Gastrocnemius medialis (tissue), 4 donors: ENCODE results near the gene SH2B3. TPM values are rescaled to one million over a fixed set of nuclear protein-coding genes. Genes with fewer than 3 reads are reported as not detected.

Experiments
- ATAC-seq, 2 donors: fragments of 150-250 bp; one replicate each; pipeline ENCODE4 v1.9.1; 2016
- DNase-seq, 2 donors: peaks; one replicate each; pipeline ENCODE4 v3.0.0-alpha.2; 2019
- H3K27ac ChIP-seq, 4 donors: fragments of 200-600 bp; sonication (generic); 1 replicate in 1 of 4; 2 replicates in 3 of 4; pipeline ENCODE4 v1.5.1; 2016 to 2018; ENCODE audit warnings: mild to moderate bottlenecking in 2 of 4, moderate library complexity in 1 of 4
- H3K27me3 ChIP-seq, 3 donors: fragments of 200-600 bp; sonication (generic) in 2 of 3; 1 replicate in 1 of 3; 2 replicates in 2 of 3; pipeline versions ENCODE4 v1.5.1 to v1.6.0; 2016 to 2019; ENCODE audit warnings: mild to moderate bottlenecking in 1 of 3, moderate library complexity in 1 of 3
- H3K36me3 ChIP-seq, 2 donors: fragments of 200-600 bp; sonication (generic) in 1 of 2; one replicate each; pipeline ENCODE4 v1.5.1; 2017 to 2018
- H3K4me1 ChIP-seq, 2 donors: fragments of 200-600 bp; sonication (generic) in 1 of 2; one replicate each; pipeline ENCODE4 v1.5.1; 2016 to 2017; ENCODE audit warnings: mild to moderate bottlenecking in 2 of 2
- H3K4me3 ChIP-seq, 4 donors: fragments of 200-600 bp; sonication (generic) in 3 of 4; 1 replicate in 1 of 4; 2 replicates in 3 of 4; pipeline ENCODE4 v1.5.1; 2016 to 2019; ENCODE audit warnings: mild to moderate bottlenecking in 2 of 4
- H3K9me3 ChIP-seq, 3 donors: fragments of 200-600 bp; sonication (generic) in 2 of 3; 1 replicate in 1 of 3; 2 replicates in 2 of 3; pipeline ENCODE4 v1.5.1; 2016 to 2019
- POLR2A ChIP-seq, 2 donors: fragments of 450-650 bp; IDR thresholded peaks; one replicate each; pipeline ENCODE4 v1.6.1; 2017; ENCODE audit warnings: antibody characterized with exemption in 2 of 2, mild to moderate bottlenecking in 2 of 2, moderate library complexity in 2 of 2
- in situ Hi-C, 4 donors: fragments of 200-750 bp; cut with MboI; loops; one replicate each; pipeline versions ENCODE4 v1.15.0 to v1.8.0; 2017; ENCODE audit warnings: low sequenced_read_pairs in 4 of 4
- intact Hi-C: fragments of 100-400 bp; cut with DNase I; formaldehyde crosslinking; loops from one replicate; pipeline ENCODE4 v1.15.1; 2023; ENCODE audit warnings: low total_unique reads
- total RNA-seq, 4 donors: library from RNA; depleted of rRNA; stranded (reverse); fragments of >200 nt; gene quantifications; one replicate each; pipeline versions ENCODE4 v1.1.0 to v1.2.3, GENCODE V29; 2016
- TF ChIP-seq, protein P1 (sequence below), 5 experiments: fragments of 450-650 bp in 3 of 5; fragments of 200-600 bp in 2 of 5; sonication (generic) in 2 of 5; IDR thresholded peaks in 4 of 5; conservative IDR thresholded peaks in 1 of 5; 1 replicate in 4 of 5; 2 replicates in 1 of 5; pipeline ENCODE4 v1.5.1; 2016 to 2019; ENCODE audit warnings: antibody characterized with exemption in 5 of 5, mild to moderate bottlenecking in 3 of 5, moderate library complexity in 3 of 5

The SH2B3 gene
- total RNA-seq, 4 donors from 2014 or later, result 10.4 to 20.0 (median 15.5) TPM

DNA sequence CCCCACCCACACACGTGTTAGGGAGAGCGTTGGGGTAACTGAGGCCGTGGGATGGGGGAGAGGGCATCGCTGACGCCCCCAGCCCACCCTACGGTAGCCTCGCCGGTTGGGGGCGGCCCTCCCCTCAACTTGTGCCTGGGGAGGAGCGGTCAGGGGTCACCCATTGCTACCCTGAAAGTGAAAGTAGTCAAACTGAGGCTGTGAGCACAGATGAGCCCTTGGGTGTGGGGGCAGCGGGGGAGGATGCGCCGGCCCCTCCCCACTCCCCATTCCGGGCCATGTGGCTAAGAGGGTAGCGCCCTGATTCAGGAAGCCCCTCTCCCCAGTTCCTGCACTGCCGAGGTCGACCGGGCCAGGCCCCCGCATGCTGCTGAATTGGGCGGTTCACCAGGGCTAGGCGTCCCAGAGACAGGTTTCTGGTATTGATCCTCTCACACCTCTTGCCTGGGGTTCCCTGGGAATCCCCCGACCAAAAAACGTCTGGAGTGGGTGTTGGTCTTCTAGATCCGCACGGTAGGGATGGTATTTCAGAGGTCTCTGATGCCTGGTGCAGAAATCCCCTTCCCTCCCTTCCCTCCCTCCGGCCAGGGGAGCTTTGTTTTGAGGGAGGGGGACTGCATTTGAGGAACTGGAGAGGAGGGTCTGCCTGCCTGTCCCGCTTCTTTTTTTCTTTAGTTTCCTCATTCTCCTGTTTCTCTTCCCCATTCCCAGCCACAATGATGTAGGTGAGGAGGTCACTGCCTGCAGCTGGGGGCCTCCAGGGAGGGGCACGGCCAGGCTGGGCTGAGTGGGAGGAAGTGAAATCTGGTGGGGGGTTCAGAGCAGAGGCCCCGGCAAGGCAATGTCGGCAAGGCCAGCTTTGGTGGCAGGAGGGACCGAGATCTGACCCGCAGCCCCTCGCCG, 1.0 kb downstream of the SH2B3 start:
- in situ Hi-C loops (no loop called here), intact Hi-C loops (loop anchor here (2.0 to 5.0 kb wide), 2 partner anchors 281 to 360 kb away; partner anchors contain the start of genes ACAD10, ALDH2 and BRAP)
- H3K4me1 ChIP-seq, result peaks cover 57 to 62% of the 10 kb centered on the region in 2 donors
- H3K36me3 ChIP-seq, result no peaks in the 10 kb centered on the region
- H3K9me3 ChIP-seq, result no peaks in the 10 kb centered on the region
- ATAC-seq (no peak), DNase-seq (peak in 1 of 2 donors; percentile 49)
- TF ChIP-seq, protein P1, sequence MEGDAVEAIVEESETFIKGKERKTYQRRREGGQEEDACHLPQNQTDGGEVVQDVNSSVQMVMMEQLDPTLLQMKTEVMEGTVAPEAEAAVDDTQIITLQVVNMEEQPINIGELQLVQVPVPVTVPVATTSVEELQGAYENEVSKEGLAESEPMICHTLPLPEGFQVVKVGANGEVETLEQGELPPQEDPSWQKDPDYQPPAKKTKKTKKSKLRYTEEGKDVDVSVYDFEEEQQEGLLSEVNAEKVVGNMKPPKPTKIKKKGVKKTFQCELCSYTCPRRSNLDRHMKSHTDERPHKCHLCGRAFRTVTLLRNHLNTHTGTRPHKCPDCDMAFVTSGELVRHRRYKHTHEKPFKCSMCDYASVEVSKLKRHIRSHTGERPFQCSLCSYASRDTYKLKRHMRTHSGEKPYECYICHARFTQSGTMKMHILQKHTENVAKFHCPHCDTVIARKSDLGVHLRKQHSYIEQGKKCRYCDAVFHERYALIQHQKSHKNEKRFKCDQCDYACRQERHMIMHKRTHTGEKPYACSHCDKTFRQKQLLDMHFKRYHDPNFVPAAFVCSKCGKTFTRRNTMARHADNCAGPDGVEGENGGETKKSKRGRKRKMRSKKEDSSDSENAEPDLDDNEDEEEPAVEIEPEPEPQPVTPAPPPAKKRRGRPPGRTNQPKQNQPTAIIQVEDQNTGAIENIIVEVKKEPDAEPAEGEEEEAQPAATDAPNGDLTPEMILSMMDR (IDR thresholded peaks at IDR 0.05 in 4 of 5, conservative IDR thresholded peaks at IDR 0.05 in 1 of 5), result no peak
- TF ChIP-seq POLR2A (IDR thresholded peaks at IDR 0.05), result peak in 1 of 2 donors; percentile 7
- H3K27me3 ChIP-seq, result no peaks in the 10 kb centered on the region
- H3K4me3 ChIP-seq, result peak overlapping the region; percentile 64 to 78 (median 68)
- H3K27ac ChIP-seq, result peak overlapping the region; percentile 71 to 83 (median 83)

GRCh38 chr12:111407377-111408115, 1.8 kb downstream of the SH2B3 start:
- Histone ChIP-seq H3K4me3 (peak overlapping the region; percentile 64 to 78 (median 68)), H3K4me1 (peaks cover 64 to 68% of the 10 kb centered on the region in 2 donors), H3K27ac (peak overlapping the region; percentile 71 to 83 (median 83)), H3K9me3 (no peaks in the 10 kb centered on the region), H3K27me3 (no peaks in the 10 kb centered on the region), H3K36me3 (no peaks in the 10 kb centered on the region)
- intact Hi-C loops (loop anchor here (2.0 to 5.0 kb wide), 2 partner anchors 280 to 359 kb away; partner anchors contain the start of genes ACAD10, ALDH2 and BRAP), in situ Hi-C loops (no loop called here)
- ATAC-seq (no peak), DNase-seq (no peak)
- TF ChIP-seq POLR2A (IDR thresholded peaks at IDR 0.05), result no peak
- TF ChIP-seq, protein P1 (IDR thresholded peaks at IDR 0.05 in 4 of 5, conservative IDR thresholded peaks at IDR 0.05 in 1 of 5), result no peak

DNA sequence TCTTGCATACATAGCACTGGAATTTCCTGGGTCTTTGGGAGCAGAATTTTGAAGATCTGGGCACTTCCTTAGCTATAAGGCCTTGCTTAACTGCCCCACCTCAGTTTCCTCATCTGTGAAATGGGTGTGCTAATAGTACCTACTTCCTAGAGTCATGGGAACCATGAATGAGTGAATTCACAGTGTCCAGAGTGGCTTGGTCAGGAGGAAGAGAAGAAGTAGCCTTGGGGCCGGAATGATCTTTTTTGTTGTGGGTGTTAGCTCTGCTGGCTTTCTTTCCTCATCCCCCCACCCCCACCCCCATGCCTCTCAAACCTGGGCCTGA, 2.4 kb downstream of the SH2B3 start:
- Histone ChIP-seq H3K27ac (peak overlapping the region in 3 of 4 donors; percentile 83), H3K4me3 (no peak overlapping the region), H3K9me3 (no peaks in the 10 kb centered on the region), H3K36me3 (no peaks in the 10 kb centered on the region), H3K27me3 (no peaks in the 10 kb centered on the region), H3K4me1 (peaks cover 67 to 69% of the 10 kb centered on the region in 2 donors)
- intact Hi-C loops (loop anchor here (5.0 kb wide), 1 partner anchor 279 kb away; the partner anchor contains the start of genes ACAD10 and BRAP), in situ Hi-C loops (no loop called here)
- no peak for DNase-seq
- ATAC-seq, result no peak
- TF ChIP-seq POLR2A (IDR thresholded peaks at IDR 0.05), result no peak
- TF ChIP-seq, protein P1 (IDR thresholded peaks at IDR 0.05 in 4 of 5, conservative IDR thresholded peaks at IDR 0.05 in 1 of 5), result no peak

DNA sequence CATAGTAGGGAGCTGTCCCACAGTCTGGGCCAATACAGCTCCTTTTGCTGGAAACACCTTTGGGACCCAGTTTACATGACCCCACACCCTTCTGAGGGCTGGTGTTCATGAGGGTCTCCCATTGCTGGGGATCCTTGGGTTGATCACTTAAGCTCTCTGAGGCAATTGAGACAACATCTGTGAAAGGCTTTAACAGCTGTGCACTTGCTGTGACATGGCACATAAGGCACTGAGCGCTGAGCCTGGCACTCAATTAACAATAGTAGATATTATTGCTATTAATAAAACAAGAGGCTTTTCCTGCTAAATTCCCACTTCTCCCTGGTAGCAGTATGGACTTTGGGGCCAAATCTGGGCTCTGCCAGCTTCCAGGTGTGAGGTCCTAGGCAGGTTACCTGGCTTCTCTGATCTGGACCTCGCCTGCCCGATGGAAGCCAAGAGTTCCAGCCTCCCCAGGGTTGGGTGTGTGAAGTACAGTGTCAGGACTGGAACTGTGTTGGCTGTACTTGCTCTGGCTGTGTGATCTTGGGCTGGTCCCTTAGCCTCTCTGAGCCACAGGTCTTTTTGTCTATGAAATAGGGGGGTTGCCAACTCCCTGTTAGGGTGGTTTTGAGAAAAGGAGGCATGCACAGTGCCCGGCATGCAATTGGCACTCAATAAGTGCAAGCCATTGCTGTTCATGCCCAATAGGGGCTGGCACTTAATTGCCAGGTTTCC, 3.1 kb downstream of the SH2B3 start:
- Histone ChIP-seq H3K36me3 (no peaks in the 10 kb centered on the region), H3K9me3 (no peaks in the 10 kb centered on the region), H3K4me3 (peak overlapping the region in 1 of 4 donors; percentile 8), H3K4me1 (peaks cover 67 to 72% of the 10 kb centered on the region in 2 donors), H3K27me3 (no peaks in the 10 kb centered on the region), H3K27ac (peak overlapping the region; percentile 72 to 83 (median 83))
- DNase-seq (no peak), ATAC-seq (no peak)
- in situ Hi-C loops, result no loop called here
- TF ChIP-seq, protein P1 (IDR thresholded peaks at IDR 0.05 in 4 of 5, conservative IDR thresholded peaks at IDR 0.05 in 1 of 5), result no peak
- no peak for TF ChIP-seq POLR2A (IDR thresholded peaks at IDR 0.05)
- intact Hi-C loops, result loop anchor here (5.0 kb wide), 1 partner anchor 278 kb away; the partner anchor contains the start of genes ACAD10 and BRAP
